Measurements from ENCODE around the gene KLHDC8A.

Gene KLHDC8A

GRCh38 chr1:205343431-205344065, 13.2 kb downstream of the KLHDC8A start:
- DNase-seq = no peak

GRCh38 chr1:205342986-205343385, 13.7 kb downstream of the KLHDC8A start:
- DNase-seq = no peak

GRCh38 chr1:205340676-205341075, 16.0 kb downstream of the KLHDC8A start:
- no peak for DNase-seq

- no peak for DNase-seq
These were observed 17.0 kb downstream of the KLHDC8A start for GRCh38 chr1:205339717-205340116.

DNA sequence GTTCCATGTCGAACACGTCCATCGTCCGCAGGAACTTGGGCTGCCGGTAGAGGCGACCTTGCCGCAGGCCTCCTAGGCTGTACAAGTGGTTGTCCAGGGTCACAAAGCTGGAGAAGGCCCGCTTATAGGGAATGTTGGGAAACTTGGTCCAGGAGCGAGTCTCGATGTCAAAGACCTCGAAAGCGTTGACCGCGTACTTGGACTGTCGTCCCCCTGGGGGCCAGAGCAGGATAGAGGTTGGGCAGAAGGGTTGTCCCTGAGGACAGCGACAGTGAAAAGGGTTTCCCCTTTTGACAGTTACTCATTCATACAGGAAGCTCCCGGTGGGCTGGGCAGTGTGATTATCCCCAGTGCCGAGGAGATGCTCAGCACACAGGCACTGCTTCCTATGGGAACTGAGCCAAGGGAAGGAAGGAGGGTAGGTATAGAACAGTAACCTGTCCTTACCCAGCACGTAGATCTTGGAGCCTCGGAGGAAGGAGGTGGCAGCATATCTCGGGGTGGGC, 17.5 kb downstream of the KLHDC8A start:
- no peak for DNase-seq

DNA sequence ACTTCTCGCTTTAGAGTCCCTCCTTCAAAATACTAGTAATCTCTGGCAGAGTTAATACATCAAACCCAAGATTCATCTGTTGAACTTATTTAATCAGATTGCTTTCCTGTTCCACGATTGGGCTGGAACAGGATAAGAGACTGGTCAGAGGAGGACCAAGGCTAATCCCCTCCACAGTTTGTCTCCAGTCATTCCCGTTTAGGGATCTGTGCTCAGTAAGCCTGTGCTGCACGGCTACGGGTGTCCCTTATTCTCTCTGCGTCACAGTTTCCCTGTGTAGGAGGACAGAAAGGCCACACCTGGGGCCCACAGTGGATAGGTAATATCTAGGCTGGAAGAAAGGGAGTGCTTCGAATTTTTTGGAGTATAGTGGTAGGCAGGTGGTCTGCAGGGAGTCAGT, 18.7 kb downstream of the KLHDC8A start:
- DNase-seq = no peak

DNA sequence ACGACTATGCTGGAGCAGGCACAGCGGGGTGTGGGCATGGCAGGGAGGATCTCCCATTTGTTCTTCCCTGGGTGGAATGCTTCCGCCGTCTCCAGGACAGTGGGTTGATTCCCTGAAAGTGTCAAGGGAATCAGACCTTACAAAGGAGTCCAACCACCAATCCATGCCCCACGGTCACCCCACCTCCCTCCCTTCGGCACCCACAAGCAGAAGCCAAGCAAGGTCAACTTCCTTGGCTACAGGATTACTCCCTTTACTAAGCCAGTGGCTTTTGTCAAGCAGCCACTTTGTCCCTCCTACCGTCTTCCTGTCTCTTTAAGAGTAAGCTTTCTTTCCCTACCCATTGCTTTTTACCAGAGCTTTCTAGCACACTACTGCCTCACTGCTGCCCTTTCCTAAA, 19.2 kb downstream of the KLHDC8A start:
- DNase-seq = no peak

GRCh38 chr1:205335692-205336091, 21.0 kb downstream of the KLHDC8A start:
- peak; percentile 63 for DNase-seq

DNA sequence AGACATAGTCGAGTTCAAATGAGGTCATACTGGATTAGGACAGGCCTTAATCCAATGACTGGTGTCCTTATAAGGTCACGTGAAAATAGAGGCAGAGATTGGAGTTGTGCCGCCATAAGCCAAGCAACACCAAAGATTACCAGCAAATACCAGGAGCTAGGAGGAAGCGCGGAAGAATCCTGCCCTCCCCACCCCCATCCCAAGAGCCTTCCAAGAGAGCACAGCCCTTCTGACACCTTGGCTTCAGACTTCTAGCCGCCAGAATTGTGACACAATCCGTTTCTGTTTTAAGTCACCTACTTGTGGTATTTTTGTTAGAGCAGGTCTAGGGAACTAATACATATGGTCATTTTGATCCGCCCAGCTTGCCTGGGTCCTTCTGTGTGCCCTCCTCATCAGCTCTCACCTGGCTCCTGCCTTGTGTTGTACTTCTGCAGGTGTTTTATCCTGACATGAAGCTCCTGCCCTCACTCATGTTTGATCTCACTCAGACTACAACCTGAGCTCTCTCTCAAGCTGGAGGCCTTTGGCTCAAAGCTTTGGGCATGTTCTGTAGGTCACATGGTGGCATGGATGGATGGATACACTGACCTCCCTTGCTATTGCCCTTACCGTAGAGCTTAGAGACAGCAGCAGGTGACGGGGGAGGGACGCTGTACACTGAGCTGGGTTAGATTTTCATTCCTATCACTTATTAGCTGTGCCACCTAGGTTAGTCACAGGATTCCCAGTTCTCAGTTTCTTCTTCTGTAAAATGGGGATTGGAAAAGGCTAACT, 24.5 kb downstream of the KLHDC8A start:
- no peak for DNase-seq

- no peak for DNase-seq
These were observed 26.6 kb downstream of the KLHDC8A start for GRCh38 chr1:205330150-205330549.

GRCh38 chr1:205329719-205330118, 27.0 kb downstream of the KLHDC8A start:
- DNase-seq = no peak

- no peak for DNase-seq
These were observed 28.2 kb downstream of the KLHDC8A start for GRCh38 chr1:205328476-205328875.

- DNase-seq = no peak
These were observed 29.8 kb downstream of the KLHDC8A start for GRCh38 chr1:205326812-205327466.

- DNase-seq = peak; percentile 53
These were observed 31.3 kb downstream of the KLHDC8A start for GRCh38 chr1:205325334-205325884.

GRCh38 chr1:205324781-205325180, 31.9 kb downstream of the KLHDC8A start:
- no peak for DNase-seq

GRCh38 chr1:205323794-205324193, 32.9 kb downstream of the KLHDC8A start:
- DNase-seq = no peak

GRCh38 chr1:205321959-205322283, 34.8 kb downstream of the KLHDC8A start:
- no peak for DNase-seq

GRCh38 chr1:205321162-205321958, 35.4 kb downstream of the KLHDC8A start, which contains the start of gene NUAK2:
Gene NUAK2, minus strand, starts transcription at chr1:205321745. Its CDS starts 117 bp downstream, at chr1:205321628.
- peak; percentile 81 for DNase-seq

DNA sequence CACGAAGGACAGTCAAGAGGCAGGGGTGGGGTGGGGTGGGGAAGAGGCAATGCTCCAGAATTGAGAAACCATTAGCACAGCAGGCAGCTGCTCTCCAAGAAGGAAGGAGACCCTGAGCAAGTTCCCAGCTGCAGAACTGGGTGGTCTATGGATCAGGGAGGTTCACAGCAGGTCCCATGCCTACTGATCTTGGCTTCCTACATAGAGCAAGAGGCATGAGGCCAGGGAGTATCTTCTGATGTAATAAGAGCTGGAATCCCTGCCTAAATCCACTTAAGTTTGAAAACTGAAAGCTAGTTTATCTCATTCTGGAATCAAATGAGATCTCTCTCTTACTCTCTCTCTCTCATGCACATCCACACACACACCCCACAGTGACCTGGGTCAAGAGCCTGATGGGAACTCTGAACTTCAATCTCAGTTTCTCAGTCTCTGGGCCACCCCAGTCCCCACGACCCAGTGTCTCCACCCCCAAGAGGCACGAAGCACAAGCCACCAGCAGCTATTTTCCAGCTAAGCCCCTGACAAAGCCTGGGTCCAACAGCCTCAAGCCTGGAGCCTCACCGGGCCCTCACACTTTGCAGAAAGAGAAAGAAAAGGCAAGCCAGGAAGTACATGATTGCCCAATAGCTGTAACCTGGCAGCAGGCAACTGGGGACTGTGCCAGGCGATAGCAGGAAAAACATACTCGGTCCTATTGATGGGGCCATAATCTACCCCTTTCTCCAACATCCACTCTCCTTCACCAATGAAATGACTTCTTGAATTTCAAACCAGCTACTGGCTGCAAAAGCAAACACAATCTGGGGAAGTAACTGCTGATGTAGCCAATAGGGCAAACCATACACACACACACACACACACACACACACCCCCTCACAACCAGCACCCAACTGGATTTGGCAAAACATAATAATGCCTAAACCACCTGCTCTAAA, 37.4 kb downstream of the KLHDC8A start:
- no peak for DNase-seq

- no peak for DNase-seq
These were observed 38.3 kb downstream of the KLHDC8A start for GRCh38 chr1:205318231-205318991.

All from left hindlimb (tissue), 1 donor.